SKM-1 treated with dmso at 0.1 percent for 144 hours (cell line): ENCODE measurements around the gene CDYL2.

Source experiments
- DNase-seq: peaks from one replicate; lab custom pipeline; 2025; ENCODE audit not compliant: unreplicated experiment; lab: John Stamatoyannopoulos, UW

The CDYL2 gene

GRCh38 chr16:80710918-80711317 lies 93.5 kb downstream of the CDYL2 start:
- no peak for DNase-seq

GRCh38 chr16:80708823-80709222 lies 95.6 kb downstream of the CDYL2 start:
- DNase-seq = no peak

- DNase-seq = no peak
These were observed 96.7 kb downstream of the CDYL2 start for GRCh38 chr16:80707686-80708085.

- no peak for DNase-seq
These were observed 98.8 kb downstream of the CDYL2 start for GRCh38 chr16:80705596-80705995.

GRCh38 chr16:80704751-80705505 lies 99.5 kb downstream of the CDYL2 start:
- no peak for DNase-seq

GRCh38 chr16:80703131-80704071 lies 101.0 kb downstream of the CDYL2 start:
- no peak for DNase-seq

- no peak for DNase-seq
These were observed 101.7 kb downstream of the CDYL2 start for GRCh38 chr16:80702696-80703095.

GRCh38 chr16:80700558-80700957 lies 103.8 kb downstream of the CDYL2 start:
- DNase-seq = no peak

- DNase-seq = no peak
These were observed 109.4 kb downstream of the CDYL2 start for GRCh38 chr16:80695020-80695419.

GRCh38 chr16:80693553-80693952 lies 110.8 kb downstream of the CDYL2 start:
- DNase-seq = no peak

- DNase-seq = no peak
These were observed 112.1 kb downstream of the CDYL2 start for GRCh38 chr16:80692270-80692669.

GRCh38 chr16:80691111-80691741 lies 113.2 kb downstream of the CDYL2 start:
- DNase-seq = no peak

GRCh38 chr16:80689487-80689886 lies 114.9 kb downstream of the CDYL2 start:
- no peak for DNase-seq

GRCh38 chr16:80687606-80688005 lies 116.8 kb downstream of the CDYL2 start:
- no peak for DNase-seq

GRCh38 chr16:80684906-80685305 lies 119.5 kb downstream of the CDYL2 start:
- DNase-seq = no peak

GRCh38 chr16:80684136-80684765 lies 120.1 kb downstream of the CDYL2 start:
- no peak for DNase-seq

GRCh38 chr16:80683646-80684045 lies 120.8 kb downstream of the CDYL2 start:
- no peak for DNase-seq

GRCh38 chr16:80682421-80683070 lies 121.9 kb downstream of the CDYL2 start:
- DNase-seq = no peak

GRCh38 chr16:80681436-80681835 lies 123.0 kb downstream of the CDYL2 start:
- no peak for DNase-seq

- DNase-seq = no peak
These were observed 123.6 kb downstream of the CDYL2 start for GRCh38 chr16:80680839-80681238.

- DNase-seq = no peak
These were observed 124.4 kb downstream of the CDYL2 start for GRCh38 chr16:80680046-80680445.
